Skeletal muscle tissue (tissue), 4 donors: ENCODE measurements around the gene C13orf42. TPM values are rescaled to one million over a fixed set of nuclear protein-coding genes. Genes with fewer than 3 reads are reported as not detected.

Experiments
- H3K27ac ChIP-seq: one replicate; pipeline ENCODE4 v1.7.0; 2013; ENCODE audit warnings: mild to moderate bottlenecking, low read depth, low read length, inconsistent platforms
- H3K27me3 ChIP-seq, 3 donors: one replicate each; pipeline ENCODE4 v1.7.0; 2013; ENCODE audit warnings: low read length in 3 of 3; ENCODE audit not compliant: control insufficient read depth in 3 of 3, insufficient read depth in 3 of 3
- H3K36me3 ChIP-seq, 3 donors: one replicate each; pipeline ENCODE4 v1.7.0; 2013; ENCODE audit warnings: low read length in 3 of 3; ENCODE audit not compliant: control insufficient read depth in 3 of 3, insufficient read depth in 3 of 3
- H3K4me1 ChIP-seq, 3 donors: one replicate each; pipeline ENCODE4 v1.7.0; 2013; ENCODE audit warnings: low read length in 3 of 3, mild to moderate bottlenecking in 3 of 3; ENCODE audit not compliant: control insufficient read depth in 3 of 3, insufficient read depth in 3 of 3
- H3K4me3 ChIP-seq, 3 donors: one replicate each; pipeline ENCODE4 v1.7.0; 2013; ENCODE audit warnings: low read length in 3 of 3
- H3K9ac ChIP-seq, 3 donors: one replicate each; pipeline ENCODE4 v1.7.0; 2013; ENCODE audit warnings: low read length in 3 of 3, mild to moderate bottlenecking in 3 of 3, moderate library complexity in 2 of 3, low read depth in 1 of 3
- H3K9me3 ChIP-seq, 3 donors: one replicate each; pipeline ENCODE4 v1.7.0; 2013; ENCODE audit warnings: low read length in 3 of 3; ENCODE audit not compliant: control insufficient read depth in 3 of 3
- total RNA-seq: library from RNA; depleted of rRNA; stranded (reverse); fragments of >200 nt; gene quantifications from one replicate; pipeline ENCODE4 v1.2.3, GENCODE V29; 2014
- donor health status: Osteomylitis.

The C13orf42 gene
- total RNA-seq, 1 donor from 2014 or later: not detected

- no peak overlapping the region for H3K9ac ChIP-seq
- no peaks in the 10 kb centered on the region for H3K36me3 ChIP-seq
- no peak overlapping the region for H3K27ac ChIP-seq
- H3K4me3 ChIP-seq: no peak overlapping the region
- H3K9me3 ChIP-seq: no peaks in the 10 kb centered on the region
- H3K27me3 ChIP-seq: no peaks in the 10 kb centered on the region
- no peaks in the 10 kb centered on the region for H3K4me1 ChIP-seq
Measured at GRCh38 chr13:51040431-51040830, 70.6 kb downstream of the C13orf42 start.

DNA sequence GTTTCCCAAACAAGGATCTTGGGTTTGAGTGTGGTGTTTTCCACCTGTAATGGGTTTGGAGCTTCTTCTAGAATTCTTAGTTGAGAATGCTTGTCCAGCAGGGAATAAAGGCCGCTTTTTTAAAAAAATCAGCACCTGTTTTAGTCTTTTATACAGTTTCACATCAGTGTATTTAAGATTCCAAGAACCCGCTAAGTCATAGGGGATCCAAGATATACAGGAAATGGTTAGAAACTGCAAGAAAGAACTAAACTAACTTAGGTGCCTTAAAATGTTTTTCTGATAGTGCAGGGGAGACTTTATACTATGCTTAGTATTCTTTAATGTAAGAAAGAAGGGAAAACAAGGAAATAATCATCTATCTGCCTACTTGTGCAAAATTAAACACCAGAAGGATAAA lies 74.7 kb downstream of the C13orf42 start:
- Histone ChIP-seq H3K27me3 (no peaks in the 10 kb centered on the region), H3K4me3 (no peak overlapping the region), H3K9me3 (no peaks in the 10 kb centered on the region), H3K4me1 (peaks cover 0 to 2% (median 0%) of the 10 kb centered on the region in 3 donors), H3K27ac (no peak overlapping the region), H3K36me3 (no peaks in the 10 kb centered on the region), H3K9ac (no peak overlapping the region)

GRCh38 chr13:51035978-51036377 lies 75.1 kb downstream of the C13orf42 start:
- Histone ChIP-seq H3K36me3 (no peaks in the 10 kb centered on the region), H3K27me3 (no peaks in the 10 kb centered on the region), H3K9me3 (no peaks in the 10 kb centered on the region), H3K27ac (no peak overlapping the region), H3K4me3 (no peak overlapping the region), H3K4me1 (peaks cover 0 to 2% (median 0%) of the 10 kb centered on the region in 3 donors), H3K9ac (no peak overlapping the region)

GRCh38 chr13:51035469-51035868 lies 75.6 kb downstream of the C13orf42 start:
- no peak overlapping the region for H3K9ac ChIP-seq
- H3K36me3 ChIP-seq: no peaks in the 10 kb centered on the region
- H3K4me1 ChIP-seq: peaks cover 0 to 2% (median 0%) of the 10 kb centered on the region in 3 donors
- H3K27me3 ChIP-seq: no peaks in the 10 kb centered on the region
- H3K27ac ChIP-seq: no peak overlapping the region
- no peak overlapping the region for H3K4me3 ChIP-seq
- H3K9me3 ChIP-seq: no peaks in the 10 kb centered on the region

GRCh38 chr13:51034906-51035305 lies 76.2 kb downstream of the C13orf42 start:
- no peaks in the 10 kb centered on the region for H3K9me3 ChIP-seq
- H3K36me3 ChIP-seq: no peaks in the 10 kb centered on the region
- H3K27me3 ChIP-seq: no peaks in the 10 kb centered on the region
- no peak overlapping the region for H3K4me3 ChIP-seq
- H3K4me1 ChIP-seq: peaks cover 0 to 2% (median 0%) of the 10 kb centered on the region in 3 donors
- no peak overlapping the region for H3K9ac ChIP-seq
- no peak overlapping the region for H3K27ac ChIP-seq

DNA sequence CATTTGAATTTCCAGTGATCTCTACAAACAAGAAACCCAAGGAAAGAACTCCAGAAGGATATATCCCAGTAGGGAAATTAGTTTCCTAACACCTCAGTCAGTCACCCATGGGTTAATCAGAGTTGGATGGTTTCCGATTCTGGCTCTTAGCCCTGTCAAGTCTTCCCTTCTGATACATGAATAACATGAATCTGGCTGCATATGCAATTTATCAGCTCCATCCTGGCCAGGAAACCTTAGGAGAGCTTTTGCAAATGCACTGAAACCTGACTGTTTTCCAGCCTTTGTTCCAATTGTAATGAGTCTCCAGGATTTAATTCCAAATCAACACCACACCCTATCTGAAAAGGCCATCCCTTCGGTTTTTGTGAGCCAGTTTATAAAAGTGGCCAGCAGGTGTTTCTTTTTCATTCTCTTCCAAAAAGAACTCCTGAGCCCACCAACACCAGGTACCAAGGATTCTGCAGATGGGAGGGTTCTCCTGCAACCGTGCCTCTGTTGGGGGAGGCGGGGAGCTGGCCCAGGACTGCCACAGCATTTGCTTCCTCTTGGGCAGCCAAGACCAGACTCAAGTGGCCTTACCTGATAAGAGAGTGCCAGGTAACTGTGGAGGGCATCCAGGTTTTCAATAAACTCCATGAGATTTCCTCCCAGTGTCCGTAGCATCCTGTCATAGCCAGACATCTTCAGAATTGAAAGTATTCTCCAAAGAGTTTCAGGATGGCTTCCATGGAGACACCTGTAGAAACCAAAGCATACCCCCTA lies 77.5 kb downstream of the C13orf42 start:
- H3K27ac ChIP-seq: no peak overlapping the region
- H3K9me3 ChIP-seq: no peaks in the 10 kb centered on the region
- peaks cover 0 to 2% (median 0%) of the 10 kb centered on the region in 3 donors for H3K4me1 ChIP-seq
- H3K36me3 ChIP-seq: no peaks in the 10 kb centered on the region
- no peak overlapping the region for H3K9ac ChIP-seq
- H3K4me3 ChIP-seq: no peak overlapping the region
- no peaks in the 10 kb centered on the region for H3K27me3 ChIP-seq

DNA sequence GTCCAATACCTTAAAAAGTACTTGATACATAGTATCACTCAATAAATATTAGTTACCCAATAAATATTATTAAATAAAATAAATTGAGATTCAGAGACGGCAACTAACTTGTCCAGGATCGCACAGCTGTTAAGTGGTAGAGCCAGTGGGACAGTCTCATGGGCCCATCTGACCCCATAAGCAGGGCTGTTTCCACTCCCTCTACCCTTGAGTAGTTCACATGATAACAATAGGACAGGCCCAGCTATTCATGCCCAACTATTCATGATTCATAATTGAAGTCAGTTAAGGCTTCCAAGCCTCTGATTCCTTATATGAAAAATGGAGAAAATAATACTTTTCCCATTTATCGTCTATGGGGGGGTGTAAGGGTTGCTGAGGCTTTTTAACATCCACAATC lies 78.2 kb downstream of the C13orf42 start:
- Histone ChIP-seq H3K9me3 (no peaks in the 10 kb centered on the region), H3K27me3 (no peaks in the 10 kb centered on the region), H3K4me3 (no peak overlapping the region), H3K4me1 (peaks cover 0 to 2% (median 0%) of the 10 kb centered on the region in 3 donors), H3K27ac (no peak overlapping the region), H3K9ac (no peak overlapping the region), H3K36me3 (no peaks in the 10 kb centered on the region)

Other genes with a start within 250 kb of the C13orf42 start
- gene RNASEH2B, start 201.5 kb downstream of the C13orf42 start, total RNA-seq: 162 TPM
- gene FAM124A, start 111.1 kb upstream of the C13orf42 start, total RNA-seq: 0.52 TPM
- not detected for gene SERPINE3, start 228.4 kb upstream of the C13orf42 start, total RNA-seq